Esophagus squamous epithelium (tissue), 5 donors: ENCODE results near the gene GSK3A. TPM values are rescaled to one million over a fixed set of nuclear protein-coding genes. Genes with fewer than 3 reads are reported as not detected.

Source experiments
- DNase-seq: peaks from one replicate; lab custom pipeline; 2025; lab: John Stamatoyannopoulos, UW
- H3K27ac ChIP-seq, 4 donors: fragments of 200-600 bp; sonication (generic); one replicate each; pipeline ENCODE4 v1.5.1; 2016 to 2019; ENCODE audit warnings: mild to moderate bottlenecking in 1 of 4
- H3K27me3 ChIP-seq, 4 donors: fragments of 200-600 bp; sonication (generic); 1 replicate in 3 of 4; 2 replicates in 1 of 4; pipeline versions ENCODE4 v1.5.1 to v1.6.0; 2017 to 2021; ENCODE audit warnings: antibody characterized with exemption in 1 of 4
- H3K36me3 ChIP-seq, 3 donors: fragments of 200-600 bp; sonication (generic); one replicate each; pipeline ENCODE4 v1.5.1; 2016 to 2019
- H3K4me1 ChIP-seq, 3 donors: fragments of 200-600 bp; sonication (generic); one replicate each; pipeline ENCODE4 v1.5.1; 2017 to 2019
- H3K4me3 ChIP-seq, 4 donors: fragments of 200-600 bp; sonication (generic); 1 replicate in 3 of 4; 2 replicates in 1 of 4; pipeline ENCODE4 v1.5.1; 2016 to 2019; ENCODE audit warnings: mild to moderate bottlenecking in 2 of 4, moderate library complexity in 1 of 4
- H3K9me3 ChIP-seq, 3 donors: fragments of 200-600 bp; sonication (generic); one replicate each; pipeline ENCODE4 v1.5.1; 2016 to 2019
- CTCF ChIP-seq, 6 experiments: fragments of 450-650 bp in 4 of 6; fragments of 200-600 bp in 2 of 6; sonication (generic) in 2 of 6; IDR thresholded peaks; one replicate each; pipeline ENCODE4 v1.5.1; 2016 to 2019; ENCODE audit warnings: antibody characterized with exemption in 6 of 6, mild to moderate bottlenecking in 4 of 6, moderate library complexity in 4 of 6
- POLR2A ChIP-seq, 4 donors: fragments of 450-650 bp; IDR thresholded peaks; one replicate each; pipeline ENCODE4 v1.6.1; 2017; ENCODE audit warnings: antibody characterized with exemption in 4 of 4, mild to moderate bottlenecking in 4 of 4, moderate library complexity in 3 of 4
- WGBS, 2 donors: methylation state at CpG; one replicate each; pipeline ENCODE4 v1.1.5; 2018; 5-methylcytosine and 5-hydroxymethylcytosine counted together
- intact Hi-C: fragments of 100-400 bp; cut with DNase I; formaldehyde crosslinking; loops from one replicate; pipeline ENCODE4 v1.15.0; 2022
- total RNA-seq, 4 donors: library from RNA; depleted of rRNA; stranded (reverse); fragments of >200 nt; gene quantifications; one replicate each; pipeline ENCODE4 v1.1.0, GENCODE V29; 2016
- donor health status: DM: yes; HTN: yes; CAD: no.

Gene GSK3A
- total RNA-seq, 4 donors from 2014 or later: 15.9 to 29.6 (median 26.5) TPM

- peaks cover 24 to 66% (median 44%) of the 10 kb centered on the region in 3 donors for H3K4me1 ChIP-seq
- peak overlapping the region in 3 of 4 donors; percentile 72 to 98 (median 75) for H3K4me3 ChIP-seq
These were observed 28.6 kb upstream of the GSK3A start for GRCh38 chr19:42271045-42271419.

GRCh38 chr19:42270346-42271044 lies 28.1 kb upstream of the GSK3A start:
- TF ChIP-seq POLR2A (IDR thresholded peaks at IDR 0.05) (peak in 2 of 4 donors; percentile 38 to 76), CTCF (IDR thresholded peaks at IDR 0.05) (no peak)
- no peaks in the 10 kb centered on the region for H3K27me3 ChIP-seq
- peaks cover 22 to 61% (median 39%) of the 10 kb centered on the region in 3 donors for H3K4me1 ChIP-seq
- WGBS, 2 donors: 6 to 19% methylated on average over 6 to 7 of the region's 18 CpGs
- no peak for DNase-seq
- H3K27ac ChIP-seq: peak overlapping the region; percentile 90 to 99 (median 96)
- intact Hi-C loops: no loop called here
- H3K4me3 ChIP-seq: peak overlapping the region; percentile 47 to 98 (median 74)
- H3K36me3 ChIP-seq: peaks cover 23 to 39% (median 30%) of the 10 kb centered on the region in 3 donors
- no peaks in the 10 kb centered on the region for H3K9me3 ChIP-seq

More at GRCh38 chr19:42271045-42271419, 28.6 kb upstream of the GSK3A start:
- Histone ChIP-seq H3K9me3 (no peaks in the 10 kb centered on the region), H3K36me3 (peaks cover 23 to 45% (median 30%) of the 10 kb centered on the region in 3 donors), H3K27me3 (no peaks in the 10 kb centered on the region), H3K27ac (peak overlapping the region; percentile 90 to 99 (median 96))
- 15 to 47% methylated on average over 3 of the region's 3 CpGs for WGBS, 2 donors
- intact Hi-C loops: no loop called here
- no peak for DNase-seq
- TF ChIP-seq POLR2A (IDR thresholded peaks at IDR 0.05) (no peak), CTCF (IDR thresholded peaks at IDR 0.05) (no peak)

DNA sequence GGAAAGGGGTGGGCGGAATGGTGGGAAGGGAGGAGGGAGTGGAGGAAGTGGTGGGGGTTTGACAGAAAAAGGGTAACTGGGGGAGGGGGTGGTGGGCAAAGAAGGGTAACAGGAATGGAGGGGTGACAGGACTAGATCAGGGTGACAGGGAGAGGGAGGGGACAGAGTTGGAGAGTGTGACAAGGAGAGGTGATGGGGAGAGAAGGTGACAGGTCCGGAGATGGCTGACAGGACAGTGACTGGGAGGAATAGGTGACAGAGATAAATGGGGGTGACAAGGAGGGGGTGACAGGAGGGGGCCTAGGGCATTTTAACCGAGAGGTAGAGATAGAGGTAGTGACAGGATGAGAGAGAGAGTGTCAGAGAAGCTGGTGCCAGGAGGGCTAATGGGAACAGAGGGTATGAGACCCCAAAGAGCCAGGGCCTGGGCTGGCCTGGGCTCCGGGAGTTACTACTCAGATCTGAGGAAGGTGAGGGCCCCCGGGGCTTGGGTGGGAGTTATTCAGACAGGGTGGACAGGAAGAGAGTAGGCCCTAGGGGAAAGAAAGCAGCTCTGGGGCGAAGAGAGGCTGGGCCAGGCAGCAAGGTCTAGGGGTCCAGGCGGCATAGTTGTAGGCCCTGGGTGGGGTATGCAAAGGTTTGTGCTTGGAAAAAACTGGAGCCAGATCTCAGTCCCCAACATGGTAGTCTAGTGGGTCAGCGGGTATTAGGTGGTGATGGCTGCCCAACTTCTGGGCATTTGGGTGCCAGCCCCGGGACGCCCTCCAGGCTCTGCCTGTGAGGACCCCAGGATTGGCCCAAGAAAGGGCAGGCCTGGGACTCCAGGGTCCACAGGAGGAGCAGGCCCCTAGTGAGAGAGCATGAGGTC lies 27.3 kb upstream of the GSK3A start:
- no peak for TF ChIP-seq CTCF (IDR thresholded peaks at IDR 0.05)
- TF ChIP-seq POLR2A (IDR thresholded peaks at IDR 0.05): no peak
- H3K9me3 ChIP-seq: no peaks in the 10 kb centered on the region
- H3K4me1 ChIP-seq: peaks cover 22 to 53% (median 33%) of the 10 kb centered on the region in 3 donors
- intact Hi-C loops: no loop called here
- H3K36me3 ChIP-seq: peaks cover 23 to 32% (median 29%) of the 10 kb centered on the region in 3 donors
- DNase-seq: no peak
- H3K27me3 ChIP-seq: no peaks in the 10 kb centered on the region
- peak overlapping the region; percentile 90 to 99 (median 96) for H3K27ac ChIP-seq
- peak overlapping the region; percentile 47 to 98 (median 74) for H3K4me3 ChIP-seq
- 12 to 13% methylated on average over 9 of the region's 10 CpGs for WGBS, 2 donors

DNA sequence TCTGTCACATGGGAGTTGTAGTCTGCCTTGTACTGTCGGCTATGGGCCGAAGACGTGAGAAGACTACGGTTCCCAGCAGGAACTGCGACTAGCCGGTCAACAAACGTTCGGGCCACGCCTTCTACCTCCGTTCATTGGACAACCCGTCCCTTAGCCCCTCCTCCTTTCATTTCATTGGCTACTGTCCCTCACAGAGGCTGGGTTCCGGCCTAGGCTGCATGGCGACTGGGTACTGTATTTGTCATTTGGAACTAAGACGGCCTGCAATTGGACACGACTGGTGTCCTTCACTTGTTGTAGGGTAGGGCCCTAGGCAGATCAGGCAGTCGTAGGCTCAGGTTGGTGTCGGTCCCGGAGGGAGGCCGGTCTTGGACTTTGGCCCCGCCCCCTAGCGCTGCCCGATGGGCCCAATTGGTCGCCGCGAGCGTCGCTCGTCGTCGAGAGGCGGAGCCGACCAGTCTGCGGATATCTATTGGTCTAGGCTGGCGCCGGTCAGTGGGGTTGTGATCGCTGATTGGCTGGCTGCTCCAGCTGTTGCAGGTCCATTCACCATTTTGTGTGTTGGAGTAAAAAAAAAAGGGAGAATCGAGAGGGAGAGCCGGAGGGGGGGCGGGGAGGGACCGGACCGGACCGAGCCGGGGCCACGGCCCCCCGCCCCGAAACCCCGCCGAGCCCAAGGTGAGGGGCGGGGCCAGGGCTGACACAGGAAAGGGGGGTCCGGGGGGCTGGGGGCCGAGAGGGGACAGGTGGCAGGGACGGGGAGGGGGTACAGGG lies 26.5 kb upstream of the GSK3A start, which contains the start of gene CIC:
TSS of gene CIC (plus strand) at position 549 of the 774 bp plus-strand sequence. CDS start 2,532 bp downstream, outside the sequence.
- Histone ChIP-seq H3K27ac (peak within 1 kb of the TSS; percentile 97 to 100 (median 98)), H3K4me1 (peaks cover 22 to 45% (median 28%) of the 10 kb centered on the region in 3 donors), H3K27me3 (no peaks in the 10 kb centered on the region), H3K4me3 (peak within 1 kb of the TSS; percentile 61 to 98 (median 74)), H3K36me3 (peaks cover 19 to 23% (median 21%) of the 10 kb centered on the region in 3 donors), H3K9me3 (no peaks in the 10 kb centered on the region)
- peak in 1 of 4 donors; percentile 30 for TF ChIP-seq POLR2A (IDR thresholded peaks at IDR 0.05)
- no peak for TF ChIP-seq CTCF (IDR thresholded peaks at IDR 0.05)
- intact Hi-C loops: no loop called here
- 0% methylated on average over 6 to 13 of the region's 52 CpGs for WGBS, 2 donors
- peak; percentile 100 for DNase-seq
